ENCODE measurements around the gene DLEU7.

The DLEU7 gene

DNA sequence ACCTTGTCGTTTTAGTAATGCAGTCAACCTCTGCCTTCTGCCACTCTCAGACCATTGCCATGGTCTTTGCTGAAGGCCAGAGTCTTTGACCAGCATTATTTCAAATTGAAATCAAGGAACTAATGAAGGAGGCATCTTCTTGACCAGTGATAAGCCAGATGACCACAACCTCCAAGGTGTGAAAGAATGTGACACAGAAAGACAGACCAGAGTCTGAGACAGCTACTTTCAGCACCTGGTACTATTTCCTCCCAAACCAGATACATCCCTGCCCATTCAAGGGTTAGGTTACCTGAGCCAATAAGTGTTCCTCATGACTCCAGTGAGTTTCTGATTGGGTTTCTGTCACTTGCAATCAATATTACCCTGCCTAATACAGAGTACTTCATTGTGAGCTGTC lies 45.8 kb upstream of the DLEU7 start:
- H3K79me2 ChIP-seq (ENCODE audit: insufficient read depth, low read length), result no peaks in the 10 kb centered on the region
- no peak overlapping the region for H3K4me2 ChIP-seq (ENCODE audit: low read depth, low read length, poor library complexity, severe bottlenecking)
- no peaks in the 10 kb centered on the region for H3K9me3 ChIP-seq (ENCODE audit: insufficient read depth, low read depth, low read length)
- no peaks in the 10 kb centered on the region for H4K20me1 ChIP-seq (ENCODE audit: insufficient read depth, low read length, poor library complexity, severe bottlenecking)
- TF ChIP-seq EZH2phosphoT487 (IDR thresholded peaks at IDR 0.05; ENCODE audit: borderline replicate concordance), result no peak
- TF ChIP-seq, protein P1, sequence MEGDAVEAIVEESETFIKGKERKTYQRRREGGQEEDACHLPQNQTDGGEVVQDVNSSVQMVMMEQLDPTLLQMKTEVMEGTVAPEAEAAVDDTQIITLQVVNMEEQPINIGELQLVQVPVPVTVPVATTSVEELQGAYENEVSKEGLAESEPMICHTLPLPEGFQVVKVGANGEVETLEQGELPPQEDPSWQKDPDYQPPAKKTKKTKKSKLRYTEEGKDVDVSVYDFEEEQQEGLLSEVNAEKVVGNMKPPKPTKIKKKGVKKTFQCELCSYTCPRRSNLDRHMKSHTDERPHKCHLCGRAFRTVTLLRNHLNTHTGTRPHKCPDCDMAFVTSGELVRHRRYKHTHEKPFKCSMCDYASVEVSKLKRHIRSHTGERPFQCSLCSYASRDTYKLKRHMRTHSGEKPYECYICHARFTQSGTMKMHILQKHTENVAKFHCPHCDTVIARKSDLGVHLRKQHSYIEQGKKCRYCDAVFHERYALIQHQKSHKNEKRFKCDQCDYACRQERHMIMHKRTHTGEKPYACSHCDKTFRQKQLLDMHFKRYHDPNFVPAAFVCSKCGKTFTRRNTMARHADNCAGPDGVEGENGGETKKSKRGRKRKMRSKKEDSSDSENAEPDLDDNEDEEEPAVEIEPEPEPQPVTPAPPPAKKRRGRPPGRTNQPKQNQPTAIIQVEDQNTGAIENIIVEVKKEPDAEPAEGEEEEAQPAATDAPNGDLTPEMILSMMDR (conservative IDR thresholded peaks at IDR 0.05; ENCODE audit: low read length), result no peak
- H3K9ac ChIP-seq (ENCODE audit: low read depth, low read length, poor library complexity, severe bottlenecking), result no peak overlapping the region
- H3K36me3 ChIP-seq (ENCODE audit: insufficient read depth, low read length), result no peaks in the 10 kb centered on the region
- no peak overlapping the region for H3K4me3 ChIP-seq (ENCODE audit: low read length, poor library complexity, severe bottlenecking)
- peaks cover 46% of the 10 kb centered on the region for H3K4me1 ChIP-seq (ENCODE audit: insufficient read depth, low read length, poor library complexity, severe bottlenecking)
- H2AFZ ChIP-seq (ENCODE audit: low read length), result no peak overlapping the region
- no peaks in the 10 kb centered on the region for H3K27me3 ChIP-seq (ENCODE audit: insufficient read depth, low read length, poor library complexity, severe bottlenecking)
- H3F3A ChIP-seq (ENCODE audit: low read depth), result peaks cover 25% of the 10 kb centered on the region
- H3K9me2 ChIP-seq (replicated peaks; ENCODE audit: low read depth, low read length), result no peaks in the 10 kb centered on the region

DNA sequence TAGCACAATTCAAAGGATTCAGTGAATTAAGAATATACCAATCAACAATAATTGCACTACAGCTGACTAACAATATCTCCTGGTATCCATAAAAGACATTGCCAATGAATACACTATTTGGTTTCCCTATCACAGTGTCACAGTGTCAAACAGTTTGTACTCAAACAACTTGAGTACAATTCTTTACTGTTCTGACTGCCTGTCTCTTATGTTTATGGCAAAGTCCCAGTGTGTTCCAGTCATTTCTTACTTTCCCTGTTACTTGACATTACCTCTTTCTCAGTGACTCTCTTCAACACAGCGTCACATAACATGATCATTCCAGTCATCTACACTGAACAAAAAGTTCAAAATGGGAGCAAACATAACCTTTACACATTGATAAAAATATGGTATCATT lies 44.9 kb upstream of the DLEU7 start:
- H3K4me2 ChIP-seq (ENCODE audit: low read depth, low read length, poor library complexity, severe bottlenecking), result no peak overlapping the region
- H3F3A ChIP-seq (ENCODE audit: low read depth), result peaks cover 18% of the 10 kb centered on the region
- H3K4me1 ChIP-seq (ENCODE audit: insufficient read depth, low read length, poor library complexity, severe bottlenecking), result peaks cover 38% of the 10 kb centered on the region
- no peaks in the 10 kb centered on the region for H4K20me1 ChIP-seq (ENCODE audit: insufficient read depth, low read length, poor library complexity, severe bottlenecking)
- no peaks in the 10 kb centered on the region for H3K27me3 ChIP-seq (ENCODE audit: insufficient read depth, low read length, poor library complexity, severe bottlenecking)
- H3K4me3 ChIP-seq (ENCODE audit: low read length, poor library complexity, severe bottlenecking), result no peak overlapping the region
- H3K9ac ChIP-seq (ENCODE audit: low read depth, low read length, poor library complexity, severe bottlenecking), result no peak overlapping the region
- no peak overlapping the region for H2AFZ ChIP-seq (ENCODE audit: low read length)
- H3K36me3 ChIP-seq (ENCODE audit: insufficient read depth, low read length), result no peaks in the 10 kb centered on the region
- H3K9me3 ChIP-seq (ENCODE audit: insufficient read depth, low read depth, low read length), result no peaks in the 10 kb centered on the region
- no peaks in the 10 kb centered on the region for H3K9me2 ChIP-seq (replicated peaks; ENCODE audit: low read depth, low read length)
- TF ChIP-seq, protein P1 (conservative IDR thresholded peaks at IDR 0.05; ENCODE audit: low read length), result no peak
- TF ChIP-seq EZH2phosphoT487 (IDR thresholded peaks at IDR 0.05; ENCODE audit: borderline replicate concordance), result no peak
- no peaks in the 10 kb centered on the region for H3K79me2 ChIP-seq (ENCODE audit: insufficient read depth, low read length)

DNA sequence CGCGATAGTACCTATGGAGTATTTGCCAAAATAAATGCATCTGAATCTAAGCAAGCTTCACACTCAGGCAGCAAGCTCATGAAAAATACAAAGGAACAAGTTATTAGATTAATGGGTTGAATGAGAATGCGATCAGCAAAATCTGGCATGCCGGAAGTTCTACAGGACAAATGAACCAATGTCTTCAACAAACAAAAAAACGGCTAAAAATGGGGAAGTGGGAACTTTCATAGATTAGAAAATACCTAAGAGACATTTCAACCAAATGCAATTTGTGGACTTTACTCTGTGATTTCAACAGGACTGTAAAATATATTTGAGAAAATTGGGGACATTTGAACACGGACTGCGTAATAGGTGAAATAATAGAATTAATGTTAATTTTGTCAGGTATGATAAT lies 43.7 kb upstream of the DLEU7 start:
- Histone ChIP-seq H3K36me3 (ENCODE audit: insufficient read depth, low read length) (no peaks in the 10 kb centered on the region), H3K9me2 (replicated peaks; ENCODE audit: low read depth, low read length) (no peaks in the 10 kb centered on the region), H3K4me1 (ENCODE audit: insufficient read depth, low read length, poor library complexity, severe bottlenecking) (peaks cover 27% of the 10 kb centered on the region), H2AFZ (ENCODE audit: low read length) (no peak overlapping the region), H3F3A (ENCODE audit: low read depth) (peaks cover 8% of the 10 kb centered on the region), H3K9ac (ENCODE audit: low read depth, low read length, poor library complexity, severe bottlenecking) (no peak overlapping the region), H3K79me2 (ENCODE audit: insufficient read depth, low read length) (no peaks in the 10 kb centered on the region), H3K27me3 (ENCODE audit: insufficient read depth, low read length, poor library complexity, severe bottlenecking) (no peaks in the 10 kb centered on the region), H3K9me3 (ENCODE audit: insufficient read depth, low read depth, low read length) (0 out of 2 replicates have a peak, but pooled peaks cover 5% of the 10 kb centered on the region), H3K4me2 (ENCODE audit: low read depth, low read length, poor library complexity, severe bottlenecking) (no peak overlapping the region), H3K4me3 (ENCODE audit: low read length, poor library complexity, severe bottlenecking) (no peak overlapping the region), H4K20me1 (ENCODE audit: insufficient read depth, low read length, poor library complexity, severe bottlenecking) (no peaks in the 10 kb centered on the region)
- no peak for TF ChIP-seq EZH2phosphoT487 (IDR thresholded peaks at IDR 0.05; ENCODE audit: borderline replicate concordance)
- TF ChIP-seq, protein P1 (conservative IDR thresholded peaks at IDR 0.05; ENCODE audit: low read length), result no peak
